Upper lobe of left lung (tissue), 6 donors: ENCODE results near the gene KCNMA1. TPM values are rescaled to one million over a fixed set of nuclear protein-coding genes. Genes with fewer than 3 reads are reported as not detected.

Source experiments
- ATAC-seq, 2 donors: fragments of 200-7000 bp; cut with Tn5 transposase; one replicate each; pipeline ENCODE4 v1.9.1; 2022; ENCODE audit warnings: mild to moderate bottlenecking in 2 of 2, moderate library complexity in 2 of 2; ENCODE audit not compliant: low FRiP score in 2 of 2
- DNase-seq, 2 donors: peaks; one replicate each; pipeline ENCODE4 v3.0.0-alpha.2; 2019 to 2020
- H3K27ac ChIP-seq, 4 donors: fragments of 200-600 bp; sonication (generic); one replicate each; pipeline ENCODE4 v1.5.1; 2016 to 2019
- H3K27me3 ChIP-seq, 4 donors: fragments of 200-600 bp; sonication (generic); one replicate each; pipeline ENCODE4 v1.5.1; 2017 to 2019
- H3K36me3 ChIP-seq, 4 donors: fragments of 200-600 bp; sonication (generic); one replicate each; pipeline ENCODE4 v1.5.1; 2016 to 2019
- H3K4me1 ChIP-seq, 4 donors: fragments of 200-600 bp; sonication (generic); one replicate each; pipeline ENCODE4 v1.5.1; 2018 to 2019
- H3K4me3 ChIP-seq, 4 donors: fragments of 200-600 bp; sonication (generic); one replicate each; pipeline ENCODE4 v1.5.1; 2017 to 2019; ENCODE audit warnings: mild to moderate bottlenecking in 2 of 4, moderate library complexity in 1 of 4
- H3K9me3 ChIP-seq, 4 donors: fragments of 200-600 bp; sonication (generic); one replicate each; pipeline ENCODE4 v1.5.1; 2018 to 2019
- EP300 ChIP-seq, 4 donors: sonication (generic); formaldehyde crosslinking; IDR thresholded peaks; one replicate each; pipeline ENCODE4 v1.5.1; 2017; ENCODE audit warnings: antibody characterized with exemption in 4 of 4, control low read depth in 2 of 4
- POLR2A ChIP-seq, 4 donors: fragments of 450-650 bp; IDR thresholded peaks; one replicate each; pipeline ENCODE4 v1.5.1; 2016 to 2017; ENCODE audit warnings: antibody characterized with exemption in 4 of 4, mild to moderate bottlenecking in 2 of 4
- POLR2AphosphoS5 ChIP-seq, 2 donors: sonication (generic); formaldehyde crosslinking; IDR thresholded peaks; one replicate each; pipeline ENCODE4 v1.5.1; 2017; ENCODE audit warnings: antibody characterized with exemption in 2 of 2
- WGBS, 2 donors: methylation state at CpG; one replicate each; pipeline ENCODE4 v1.1.5; 2017 to 2018; 5-methylcytosine and 5-hydroxymethylcytosine counted together
- total RNA-seq, 6 donors: library from RNA; depleted of rRNA in 4 of 6; stranded (reverse); fragments of >200 nt in 4 of 6; gene quantifications; one replicate each; pipeline versions ENCODE4 v1.1.0 to v1.2.1, GENCODE V29; 2016 to 2021
- TF ChIP-seq, protein P1 (sequence below), 6 experiments: fragments of 450-650 bp in 4 of 6; fragments of 200-600 bp in 2 of 6; sonication (generic) in 2 of 6; IDR thresholded peaks; one replicate each; pipeline ENCODE4 v1.5.1; 2016 to 2019; ENCODE audit warnings: antibody characterized with exemption in 6 of 6
- donor health status: DM: no; HTN: no; CAD: no; lungs with moderate emphysema.
- donor health status: DM: no; HTN: yes; CAD: no; lungs with severe emphysema.

Gene KCNMA1
- total RNA-seq, 6 donors from 2014 or later: 5.8 to 107 (median 22.0) TPM

DNA sequence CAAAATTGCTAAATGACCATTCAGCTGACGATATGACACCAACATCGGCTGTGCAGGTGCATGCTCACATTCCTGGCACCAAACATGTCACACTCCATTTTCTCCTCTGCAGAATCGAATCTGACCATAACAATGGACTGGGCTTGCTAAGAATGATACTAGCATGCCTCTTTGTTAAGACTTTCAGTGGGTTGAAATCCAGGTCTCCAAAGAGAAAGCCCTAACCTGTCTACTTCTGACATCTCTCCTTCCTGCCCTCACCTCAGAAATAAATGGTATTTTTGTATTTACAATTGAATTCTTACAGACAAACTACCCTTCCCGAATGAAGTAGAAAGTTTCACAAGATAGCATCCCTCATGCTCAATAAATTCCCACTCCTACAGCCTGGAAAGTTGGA lies 373.9 kb downstream of the KCNMA1 start:
- no peaks in the 10 kb centered on the region for H3K36me3 ChIP-seq
- no peaks in the 10 kb centered on the region for H3K27me3 ChIP-seq
- TF ChIP-seq, protein P1, sequence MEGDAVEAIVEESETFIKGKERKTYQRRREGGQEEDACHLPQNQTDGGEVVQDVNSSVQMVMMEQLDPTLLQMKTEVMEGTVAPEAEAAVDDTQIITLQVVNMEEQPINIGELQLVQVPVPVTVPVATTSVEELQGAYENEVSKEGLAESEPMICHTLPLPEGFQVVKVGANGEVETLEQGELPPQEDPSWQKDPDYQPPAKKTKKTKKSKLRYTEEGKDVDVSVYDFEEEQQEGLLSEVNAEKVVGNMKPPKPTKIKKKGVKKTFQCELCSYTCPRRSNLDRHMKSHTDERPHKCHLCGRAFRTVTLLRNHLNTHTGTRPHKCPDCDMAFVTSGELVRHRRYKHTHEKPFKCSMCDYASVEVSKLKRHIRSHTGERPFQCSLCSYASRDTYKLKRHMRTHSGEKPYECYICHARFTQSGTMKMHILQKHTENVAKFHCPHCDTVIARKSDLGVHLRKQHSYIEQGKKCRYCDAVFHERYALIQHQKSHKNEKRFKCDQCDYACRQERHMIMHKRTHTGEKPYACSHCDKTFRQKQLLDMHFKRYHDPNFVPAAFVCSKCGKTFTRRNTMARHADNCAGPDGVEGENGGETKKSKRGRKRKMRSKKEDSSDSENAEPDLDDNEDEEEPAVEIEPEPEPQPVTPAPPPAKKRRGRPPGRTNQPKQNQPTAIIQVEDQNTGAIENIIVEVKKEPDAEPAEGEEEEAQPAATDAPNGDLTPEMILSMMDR (IDR thresholded peaks at IDR 0.05): no peak
- ATAC-seq: no peak
- WGBS, 2 donors: 74 to 77% methylated on average over 4 of the region's 4 CpGs
- H3K9me3 ChIP-seq: no peaks in the 10 kb centered on the region
- no peak for DNase-seq
- H3K4me1 ChIP-seq: no peaks in the 10 kb centered on the region
- H3K27ac ChIP-seq: no peak overlapping the region
- no peak overlapping the region for H3K4me3 ChIP-seq

DNA sequence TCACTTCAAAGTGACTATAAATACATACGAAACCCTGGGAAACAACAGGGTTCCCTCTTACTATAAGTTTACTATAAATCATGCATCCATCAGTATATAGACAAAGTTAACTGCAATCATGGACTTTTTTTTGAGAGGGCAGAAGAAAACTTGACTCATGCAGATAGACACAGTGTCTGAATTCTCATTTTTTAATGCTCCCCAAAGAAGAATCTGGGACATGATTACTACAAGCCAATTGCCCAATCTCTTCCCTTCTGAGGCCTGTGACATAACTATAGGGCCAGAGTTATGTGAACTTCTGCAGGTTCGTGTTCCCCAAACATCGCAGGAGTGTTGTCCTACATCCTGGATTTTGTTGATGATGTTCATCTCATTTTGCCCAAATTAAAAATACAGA lies 376.5 kb downstream of the KCNMA1 start:
- Histone ChIP-seq H3K27me3 (no peaks in the 10 kb centered on the region), H3K9me3 (no peaks in the 10 kb centered on the region), H3K4me1 (no peaks in the 10 kb centered on the region), H3K36me3 (no peaks in the 10 kb centered on the region), H3K4me3 (no peak overlapping the region), H3K27ac (no peak overlapping the region)
- no peak for ATAC-seq
- TF ChIP-seq POLR2AphosphoS5 (IDR thresholded peaks at IDR 0.05): no peak
- TF ChIP-seq, protein P1 (IDR thresholded peaks at IDR 0.05): no peak
- TF ChIP-seq POLR2A (IDR thresholded peaks at IDR 0.05): no peak
- TF ChIP-seq EP300 (IDR thresholded peaks at IDR 0.05): no peak
- DNase-seq: no peak
- WGBS, 2 donors: 71 to 75% methylated on average over 3 of the region's 3 CpGs

DNA sequence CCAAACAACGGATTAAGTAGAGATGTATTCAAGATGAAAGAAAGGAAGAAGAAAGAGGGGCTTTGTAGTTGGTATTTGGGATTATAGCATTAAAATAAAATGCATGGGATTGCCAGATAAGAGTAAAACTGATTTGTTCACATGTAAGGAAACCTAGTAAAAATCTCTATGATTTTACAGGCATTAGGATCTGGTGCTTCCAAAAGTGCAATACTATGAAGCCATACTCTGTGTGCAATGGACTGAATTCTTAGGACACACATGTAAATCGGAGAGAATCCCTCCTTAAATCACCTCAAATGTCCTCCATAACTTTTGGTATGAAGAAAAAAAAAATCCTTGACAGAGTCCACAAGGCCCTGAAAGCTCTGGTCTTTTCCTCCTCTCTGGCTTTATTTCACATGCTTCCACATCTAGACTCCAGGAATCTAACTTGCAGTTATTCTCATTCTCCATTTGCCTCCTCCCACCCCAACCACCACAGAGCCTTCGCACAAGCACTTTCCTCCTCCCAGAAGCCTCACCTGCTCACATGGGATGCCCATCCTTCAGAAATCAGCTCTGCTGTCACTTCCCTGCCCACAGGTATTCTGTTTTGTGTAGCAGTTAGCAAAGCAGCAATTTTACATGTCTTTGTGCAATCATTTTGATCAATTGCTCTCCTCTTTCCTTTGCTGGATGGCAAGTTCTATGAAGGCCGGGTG lies 378.3 kb downstream of the KCNMA1 start:
- ATAC-seq (no peak), DNase-seq (no peak)
- WGBS, 2 donors: 81 to 85% methylated on average over 4 of the region's 4 CpGs
- Histone ChIP-seq H3K27ac (no peak overlapping the region), H3K36me3 (no peaks in the 10 kb centered on the region), H3K27me3 (no peaks in the 10 kb centered on the region), H3K4me1 (no peaks in the 10 kb centered on the region), H3K4me3 (no peak overlapping the region), H3K9me3 (no peaks in the 10 kb centered on the region)
- TF ChIP-seq POLR2AphosphoS5 (IDR thresholded peaks at IDR 0.05) (no peak), EP300 (IDR thresholded peaks at IDR 0.05) (no peak), POLR2A (IDR thresholded peaks at IDR 0.05) (no peak)
- TF ChIP-seq, protein P1 (IDR thresholded peaks at IDR 0.05): no peak

DNA sequence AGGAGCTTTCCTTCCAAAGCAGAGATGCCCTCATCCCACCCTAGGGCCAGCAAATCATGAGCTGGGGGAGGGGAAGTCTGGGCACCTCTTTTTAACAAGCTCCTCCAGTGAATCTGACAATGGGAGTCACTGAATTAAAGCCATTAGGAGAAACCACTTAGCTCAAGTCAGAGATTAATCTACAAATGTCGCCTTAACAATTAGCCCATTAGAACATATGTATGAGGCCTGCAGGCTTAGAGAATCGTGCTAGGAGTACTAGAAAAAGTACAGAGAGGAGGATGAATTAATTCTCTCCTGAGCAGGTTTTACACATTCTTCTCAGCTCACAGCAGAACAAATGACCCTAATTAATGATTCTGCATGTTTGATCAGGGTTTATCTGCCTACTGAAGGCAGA lies 381.3 kb downstream of the KCNMA1 start:
- no peaks in the 10 kb centered on the region for H3K4me1 ChIP-seq
- no peak overlapping the region for H3K4me3 ChIP-seq
- no peaks in the 10 kb centered on the region for H3K27me3 ChIP-seq
- WGBS, 2 donors: 87 to 97% methylated on average over 2 of the region's 2 CpGs
- no peaks in the 10 kb centered on the region for H3K36me3 ChIP-seq
- TF ChIP-seq POLR2AphosphoS5 (IDR thresholded peaks at IDR 0.05) (no peak), POLR2A (IDR thresholded peaks at IDR 0.05) (no peak), EP300 (IDR thresholded peaks at IDR 0.05) (no peak)
- TF ChIP-seq, protein P1 (IDR thresholded peaks at IDR 0.05): no peak
- no peak overlapping the region for H3K27ac ChIP-seq
- DNase-seq (no peak), ATAC-seq (no peak)
- H3K9me3 ChIP-seq: no peaks in the 10 kb centered on the region

DNA sequence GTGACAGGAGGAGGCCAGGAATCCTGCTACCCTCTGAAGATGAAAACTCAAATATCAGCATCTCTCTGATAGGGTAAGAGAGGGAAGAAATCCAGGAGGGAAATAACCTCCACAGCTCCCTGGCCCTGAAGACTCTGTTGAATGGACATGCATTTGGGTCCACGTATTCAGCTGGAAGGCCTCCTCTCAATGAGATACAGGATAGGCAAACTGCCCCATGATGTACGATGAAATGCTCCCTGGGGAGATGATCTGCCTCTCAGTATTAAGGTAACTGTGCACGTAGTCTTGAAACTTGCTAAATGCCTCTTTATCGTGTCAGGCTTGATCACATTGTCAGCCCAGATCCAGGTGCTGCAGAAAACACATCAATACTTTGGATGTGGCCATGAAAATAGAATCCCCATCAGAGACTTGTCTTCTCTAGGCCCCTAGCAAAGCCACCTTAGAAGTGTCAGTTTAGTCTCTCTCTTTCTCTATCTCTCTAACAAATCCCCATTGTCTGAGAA lies 384.0 kb downstream of the KCNMA1 start:
- TF ChIP-seq, protein P1 (IDR thresholded peaks at IDR 0.05): no peak
- TF ChIP-seq POLR2A (IDR thresholded peaks at IDR 0.05) (no peak), POLR2AphosphoS5 (IDR thresholded peaks at IDR 0.05) (no peak), EP300 (IDR thresholded peaks at IDR 0.05) (no peak)
- Histone ChIP-seq H3K36me3 (no peaks in the 10 kb centered on the region), H3K27me3 (no peaks in the 10 kb centered on the region), H3K9me3 (no peaks in the 10 kb centered on the region), H3K4me3 (no peak overlapping the region), H3K27ac (no peak overlapping the region), H3K4me1 (no peaks in the 10 kb centered on the region)
- ATAC-seq (no peak), DNase-seq (no peak)
- WGBS, 2 donors: 91 to 100% methylated on average over 4 of the region's 4 CpGs
